Neural progenitor cell (in vitro differentiated cells): ENCODE data around the gene SPATA18. TPM values are rescaled to one million over a fixed set of nuclear protein-coding genes. Genes with fewer than 3 reads are reported as not detected.

Experiments used
- DNase-seq: peaks from one replicate; pipeline ENCODE4 v3.0.0-alpha.2; 2016; ENCODE audit warnings: low spot score
- H2AFZ ChIP-seq: fragments of 200-600 bp; sonication (generic); replicated peaks from 2 replicates; pipeline ENCODE4 v1.6.1; 2016; ENCODE audit warnings: antibody characterized with exemption
- H3F3A ChIP-seq: fragments of 200-600 bp; sonication (generic); 2 replicates; pipeline ENCODE4 v1.6.1; 2016; ENCODE audit warnings: antibody characterized with exemption, low read depth
- H3K27ac ChIP-seq: fragments of 200-600 bp; sonication (generic); 2 replicates; pipeline ENCODE4 v1.5.1; 2016; ENCODE audit warnings: mild to moderate bottlenecking
- H3K27me3 ChIP-seq: fragments of 200-600 bp; sonication (generic); 2 replicates; pipeline ENCODE4 v1.6.1; 2016; ENCODE audit warnings: mild to moderate bottlenecking, moderate library complexity
- H3K36me3 ChIP-seq: fragments of 200-600 bp; sonication (generic); 2 replicates; pipeline ENCODE4 v1.5.1; 2016
- H3K4me1 ChIP-seq: fragments of 200-600 bp; sonication (generic); 2 replicates; pipeline ENCODE4 v1.6.1; 2016; ENCODE audit warnings: mixed run types
- H3K4me2 ChIP-seq: fragments of 200-600 bp; sonication (generic); 2 replicates; pipeline ENCODE4 v1.6.1; 2016
- H3K4me3 ChIP-seq: fragments of 200-600 bp; sonication (generic); 2 replicates; pipeline ENCODE4 v1.5.1; 2016
- H3K79me2 ChIP-seq: fragments of 200-600 bp; sonication (generic); 2 replicates; pipeline ENCODE4 v1.6.1; 2016; ENCODE audit warnings: low read depth
- H3K9ac ChIP-seq: fragments of 200-600 bp; sonication (generic); 2 replicates; pipeline ENCODE4 v1.6.1; 2016
- H3K9me3 ChIP-seq: fragments of 200-600 bp; sonication (generic); 2 replicates; pipeline ENCODE4 v1.5.1; 2016; ENCODE audit warnings: low read depth
- H4K20me1 ChIP-seq: fragments of 200-600 bp; sonication (generic); 2 replicates; pipeline ENCODE4 v1.6.1; 2016; ENCODE audit warnings: low read depth
- H3K27ac Mint-ChIP-seq: 3 replicates; pipeline ENCODE4 v1.8.0; 2021; ENCODE audit warnings: mixed read lengths
- H3K27me3 Mint-ChIP-seq: 2 replicates; pipeline ENCODE4 v1.8.0; 2022; ENCODE audit warnings: low read depth, mild to moderate bottlenecking, inconsistent platforms, moderate library complexity, mixed read lengths; ENCODE audit not compliant: insufficient read depth
- H3K36me3 Mint-ChIP-seq: 3 replicates; pipeline ENCODE4 v1.8.0; 2021; ENCODE audit warnings: mixed read lengths
- H3K4me1 Mint-ChIP-seq: 3 replicates; pipeline ENCODE4 v1.8.0; 2021; ENCODE audit warnings: mixed read lengths
- H3K4me3 Mint-ChIP-seq: 3 replicates; pipeline ENCODE4 v1.8.0; 2021; ENCODE audit warnings: mild to moderate bottlenecking, moderate library complexity, mixed read lengths
- H3K9me3 Mint-ChIP-seq: 3 replicates; pipeline ENCODE4 v1.8.0; 2020; ENCODE audit warnings: mixed read lengths
- EZH2 ChIP-seq: fragments of 200-600 bp; sonication (generic); IDR thresholded peaks from 2 replicates; pipeline ENCODE4 v1.6.1; 2017; ENCODE audit warnings: antibody characterized with exemption, mild to moderate bottlenecking, moderate library complexity
- EZH2phosphoT487 ChIP-seq: fragments of 200-600 bp; sonication (generic); IDR thresholded peaks from 2 replicates; pipeline ENCODE4 v1.6.1; 2017; ENCODE audit warnings: antibody characterized with exemption
- total RNA-seq: library from RNA; depleted of rRNA; stranded (reverse); fragments of >200 nt; gene quantifications from 2 replicates; pipeline ENCODE4 v1.2.3, GENCODE V29; 2015; ENCODE audit warnings: low replicate concordance
- TF ChIP-seq, protein P1 (sequence below): fragments of 200-600 bp; sonication (generic); IDR thresholded peaks from 2 replicates; pipeline ENCODE4 v1.5.1; 2017; ENCODE audit warnings: antibody characterized with exemption, mild to moderate bottlenecking

Gene SPATA18
- total RNA-seq, 1 donor from 2014 or later = 5.4 TPM

DNA sequence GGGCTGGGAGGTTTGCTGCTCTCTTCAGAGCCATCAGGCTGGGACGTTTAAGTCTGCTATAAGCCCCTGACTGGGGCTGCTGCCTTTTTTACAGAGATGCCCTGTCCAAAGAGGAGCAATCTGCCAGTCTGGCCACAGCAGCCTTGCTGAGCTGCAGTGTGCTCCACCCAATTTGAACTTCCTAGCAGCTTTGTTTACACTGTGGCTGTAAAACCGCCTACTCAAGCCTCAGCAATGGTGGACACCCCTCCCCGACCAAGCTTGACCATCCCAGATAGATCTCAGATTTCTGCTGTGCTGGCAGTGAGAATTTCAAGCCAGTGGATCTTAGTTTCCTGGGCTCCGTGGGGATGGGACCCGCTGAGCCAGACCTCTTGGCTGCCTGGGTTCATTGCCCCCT, 40.7 kb downstream of the SPATA18 start:
- no peak overlapping the region for H3K4me3 Mint-ChIP-seq
- no peak overlapping the region for H3K27ac Mint-ChIP-seq
- no peak overlapping the region for H3K4me2 ChIP-seq
- TF ChIP-seq EZH2phosphoT487 = no peak
- no peak for TF ChIP-seq EZH2
- TF ChIP-seq, protein P1, sequence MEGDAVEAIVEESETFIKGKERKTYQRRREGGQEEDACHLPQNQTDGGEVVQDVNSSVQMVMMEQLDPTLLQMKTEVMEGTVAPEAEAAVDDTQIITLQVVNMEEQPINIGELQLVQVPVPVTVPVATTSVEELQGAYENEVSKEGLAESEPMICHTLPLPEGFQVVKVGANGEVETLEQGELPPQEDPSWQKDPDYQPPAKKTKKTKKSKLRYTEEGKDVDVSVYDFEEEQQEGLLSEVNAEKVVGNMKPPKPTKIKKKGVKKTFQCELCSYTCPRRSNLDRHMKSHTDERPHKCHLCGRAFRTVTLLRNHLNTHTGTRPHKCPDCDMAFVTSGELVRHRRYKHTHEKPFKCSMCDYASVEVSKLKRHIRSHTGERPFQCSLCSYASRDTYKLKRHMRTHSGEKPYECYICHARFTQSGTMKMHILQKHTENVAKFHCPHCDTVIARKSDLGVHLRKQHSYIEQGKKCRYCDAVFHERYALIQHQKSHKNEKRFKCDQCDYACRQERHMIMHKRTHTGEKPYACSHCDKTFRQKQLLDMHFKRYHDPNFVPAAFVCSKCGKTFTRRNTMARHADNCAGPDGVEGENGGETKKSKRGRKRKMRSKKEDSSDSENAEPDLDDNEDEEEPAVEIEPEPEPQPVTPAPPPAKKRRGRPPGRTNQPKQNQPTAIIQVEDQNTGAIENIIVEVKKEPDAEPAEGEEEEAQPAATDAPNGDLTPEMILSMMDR = no peak
- peaks cover 5% of the 10 kb centered on the region for H3K4me1 ChIP-seq
- no peak overlapping the region for H3K9ac ChIP-seq
- no peaks in the 10 kb centered on the region for H3K27me3 ChIP-seq
- no peaks in the 10 kb centered on the region for H3K79me2 ChIP-seq
- no peaks in the 10 kb centered on the region for H3K4me1 Mint-ChIP-seq
- no peak overlapping the region for H3K4me3 ChIP-seq
- H4K20me1 ChIP-seq = no peaks in the 10 kb centered on the region
- H3K36me3 Mint-ChIP-seq = no peaks in the 10 kb centered on the region
- DNase-seq = no peak
- H3K9me3 ChIP-seq = no peaks in the 10 kb centered on the region
- no peak overlapping the region for H3K27ac ChIP-seq
- no peaks in the 10 kb centered on the region for H3K36me3 ChIP-seq
- peaks cover 20% of the 10 kb centered on the region for H3K9me3 Mint-ChIP-seq
- H3K27me3 Mint-ChIP-seq = peaks cover 6% of the 10 kb centered on the region
- no peak overlapping the region for H2AFZ ChIP-seq
- no peaks in the 10 kb centered on the region for H3F3A ChIP-seq

DNA sequence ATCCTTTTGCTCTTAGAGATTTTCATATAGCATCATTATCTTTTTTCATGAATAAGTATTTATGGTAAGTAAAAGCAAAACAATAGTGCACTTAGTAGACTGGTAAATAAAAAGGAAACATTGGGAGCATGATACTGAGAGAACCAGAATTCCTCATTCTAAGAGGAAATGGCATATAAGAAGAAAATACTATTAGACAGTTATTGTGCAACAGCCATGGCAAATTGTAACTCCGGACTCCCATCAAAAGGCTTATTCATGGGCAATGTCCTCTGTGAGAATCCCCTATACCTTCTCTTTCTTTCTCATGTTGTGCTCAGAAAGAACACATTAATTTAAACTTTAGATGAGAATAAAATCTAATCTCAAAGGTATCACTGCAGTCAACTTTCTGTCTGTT, 42.4 kb downstream of the SPATA18 start:
- H2AFZ ChIP-seq = no peak overlapping the region
- H3K27me3 ChIP-seq = no peaks in the 10 kb centered on the region
- H3K4me1 ChIP-seq = peaks cover 5% of the 10 kb centered on the region
- no peak for DNase-seq
- TF ChIP-seq, protein P1 = no peak
- TF ChIP-seq EZH2 = no peak
- TF ChIP-seq EZH2phosphoT487 = no peak
- no peak overlapping the region for H3K27ac ChIP-seq
- Mint-ChIP-seq H3K27me3 (peaks cover 2% of the 10 kb centered on the region), H3K27ac (no peak overlapping the region), H3K9me3 (peaks cover 9% of the 10 kb centered on the region), H3K4me1 (no peaks in the 10 kb centered on the region), H3K4me3 (no peak overlapping the region), H3K36me3 (no peaks in the 10 kb centered on the region)
- no peak overlapping the region for H3K4me2 ChIP-seq
- no peaks in the 10 kb centered on the region for H3K36me3 ChIP-seq
- no peaks in the 10 kb centered on the region for H3K9me3 ChIP-seq
- H3K4me3 ChIP-seq = no peak overlapping the region
- no peaks in the 10 kb centered on the region for H3F3A ChIP-seq
- no peak overlapping the region for H3K9ac ChIP-seq
- H4K20me1 ChIP-seq = no peaks in the 10 kb centered on the region
- no peaks in the 10 kb centered on the region for H3K79me2 ChIP-seq

DNA sequence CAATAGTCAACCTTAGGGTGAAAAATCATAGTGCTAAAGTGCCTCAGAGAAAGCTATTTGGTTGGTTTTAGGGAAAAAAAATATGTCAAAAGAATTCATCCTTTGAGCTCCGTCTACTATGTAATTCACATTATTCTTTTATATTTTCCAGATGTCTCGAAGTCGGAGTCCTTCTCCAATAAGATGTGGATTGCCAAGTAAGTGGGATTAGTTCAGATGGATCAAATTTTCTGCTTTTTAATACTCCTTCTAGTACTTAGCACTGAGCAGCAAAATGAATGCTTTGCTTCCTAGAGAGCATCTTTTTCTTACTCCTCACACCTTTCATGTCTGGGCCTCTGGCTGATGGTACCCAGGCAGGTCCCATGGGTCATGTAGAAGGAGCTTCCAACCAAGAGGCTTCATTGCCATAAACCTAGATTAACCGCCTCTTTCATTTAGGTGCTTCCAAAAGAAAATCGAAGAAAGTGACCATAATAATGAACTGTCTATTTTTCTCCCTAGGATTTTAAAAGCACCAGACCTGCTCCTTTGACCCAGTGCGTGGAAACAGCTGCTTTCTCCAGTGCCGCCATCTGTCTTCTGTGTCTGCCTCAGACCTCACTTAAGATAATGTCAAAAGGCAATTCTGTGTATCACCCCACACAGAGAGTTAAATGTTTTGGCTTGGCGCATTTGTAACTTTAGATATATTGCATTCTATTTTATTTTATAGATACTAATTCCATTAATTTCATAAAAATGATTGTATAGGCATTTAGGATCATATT, 43.5 kb downstream of the SPATA18 start:
- Histone ChIP-seq H3K4me3 (no peak overlapping the region), H3F3A (no peaks in the 10 kb centered on the region), H3K36me3 (no peaks in the 10 kb centered on the region), H3K4me2 (no peak overlapping the region), H2AFZ (no peak overlapping the region), H3K79me2 (no peaks in the 10 kb centered on the region), H3K4me1 (peaks cover 5% of the 10 kb centered on the region), H4K20me1 (no peaks in the 10 kb centered on the region), H3K9me3 (no peaks in the 10 kb centered on the region), H3K9ac (no peak overlapping the region), H3K27ac (no peak overlapping the region), H3K27me3 (no peaks in the 10 kb centered on the region)
- H3K27ac Mint-ChIP-seq = no peak overlapping the region
- peaks cover 3% of the 10 kb centered on the region for H3K9me3 Mint-ChIP-seq
- H3K27me3 Mint-ChIP-seq = peaks cover under 1% of the 10 kb centered on the region
- no peak overlapping the region for H3K4me3 Mint-ChIP-seq
- no peak for TF ChIP-seq EZH2phosphoT487
- TF ChIP-seq EZH2 = no peak
- TF ChIP-seq, protein P1 = no peak
- H3K36me3 Mint-ChIP-seq = no peaks in the 10 kb centered on the region
- DNase-seq = no peak
- no peaks in the 10 kb centered on the region for H3K4me1 Mint-ChIP-seq
